Hematopoietic multipotent progenitor cell treated with erythropoietin and hydrocortisone succinate and interleukin-3 and kit ligand, for 6 days (in vitro differentiated cells): ENCODE results near the gene MBOAT7.
"Not testable (repeated sequence)": the region's sequence is repeated elsewhere in the genome, so short reads cannot be mapped to it uniquely, and the experiment has no call there.

Experiments
- DNase-seq: peaks from one replicate; pipeline ENCODE4 v3.0.0-alpha.2; 2015

The MBOAT7 gene

DNA sequence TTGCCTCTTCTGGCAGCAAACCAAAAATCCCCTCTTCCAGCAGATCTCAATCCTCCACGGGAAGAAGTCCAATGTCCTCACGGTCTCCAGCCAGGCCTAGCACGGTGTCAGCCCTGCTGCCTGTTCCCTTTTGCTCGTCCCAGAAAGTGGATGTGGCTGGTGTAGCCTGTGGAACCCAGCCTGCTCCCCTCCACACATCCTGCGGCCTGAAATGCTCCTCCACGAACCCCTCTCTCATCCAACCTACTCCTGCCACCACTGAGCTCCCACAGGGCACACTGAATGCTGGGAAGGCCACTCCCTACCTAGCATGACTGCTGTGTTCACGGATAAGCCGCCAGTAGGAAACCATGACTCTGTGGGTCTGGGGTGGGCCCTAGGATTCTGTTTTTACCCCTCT, 3.0 kb downstream of the MBOAT7 start:
- no peak for DNase-seq

DNA sequence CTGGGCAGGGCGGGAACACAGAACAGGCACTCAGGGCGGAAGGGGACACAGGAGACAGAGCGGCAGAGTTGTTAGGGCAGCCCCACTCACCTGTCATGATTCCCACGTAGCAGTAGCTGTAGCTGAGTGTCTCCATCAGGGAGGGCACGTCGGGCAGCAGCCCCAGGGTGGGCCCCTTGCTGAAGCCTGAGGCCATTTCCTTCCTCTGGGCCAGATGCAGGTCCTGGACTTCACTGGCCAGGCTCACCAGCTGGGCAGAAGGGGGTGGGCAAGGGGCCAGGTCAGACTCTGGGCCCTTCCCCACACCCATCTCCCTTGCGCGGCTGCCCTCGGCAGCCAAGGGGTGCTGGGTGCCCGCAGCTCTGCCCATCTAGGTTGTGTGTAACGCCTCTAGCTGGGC, 5.9 kb downstream of the MBOAT7 start:
- no peak for DNase-seq

DNA sequence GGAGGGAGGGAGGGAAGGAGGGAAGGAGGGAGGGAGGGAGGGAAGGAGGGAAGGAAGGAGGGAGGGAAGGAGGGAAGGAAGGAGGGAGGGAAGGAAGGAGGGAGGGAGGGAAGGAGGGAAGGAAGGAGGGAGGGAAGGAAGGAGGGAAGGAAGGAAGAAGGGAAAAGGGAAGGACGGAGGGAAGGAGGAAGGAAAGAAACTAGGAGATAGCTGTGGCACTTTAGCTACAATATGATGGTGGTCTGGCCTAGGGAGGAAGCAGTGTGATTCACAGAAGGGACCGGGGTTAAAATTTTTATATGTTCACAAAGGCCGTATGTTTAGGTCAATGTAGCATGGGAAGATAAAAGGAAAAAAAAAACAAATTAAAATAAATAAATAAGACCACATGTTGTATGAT, 7.5 kb downstream of the MBOAT7 start:
- not testable (repeated sequence) for DNase-seq

DNA sequence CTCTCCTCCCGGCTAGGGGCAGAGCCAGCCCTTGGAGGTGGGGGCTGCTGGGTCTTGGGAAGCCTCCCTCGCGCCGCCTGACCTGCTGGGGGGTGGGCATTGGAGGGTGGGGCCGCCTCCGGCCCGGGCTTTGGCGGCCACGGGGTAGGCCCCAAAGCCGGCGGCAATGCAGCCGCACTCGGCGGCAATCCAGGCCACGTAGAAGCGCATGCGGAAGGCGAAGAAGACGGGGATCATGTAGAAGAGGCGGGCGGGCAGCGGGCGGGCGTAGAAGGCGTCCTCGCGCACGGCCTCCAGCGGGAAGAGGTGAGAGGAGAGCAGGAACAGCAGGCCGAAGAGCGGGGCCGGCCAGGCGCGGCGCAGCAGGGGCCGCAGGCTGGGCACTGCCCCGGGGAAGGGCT, 8.7 kb downstream of the MBOAT7 start:
- DNase-seq, result no peak

DNA sequence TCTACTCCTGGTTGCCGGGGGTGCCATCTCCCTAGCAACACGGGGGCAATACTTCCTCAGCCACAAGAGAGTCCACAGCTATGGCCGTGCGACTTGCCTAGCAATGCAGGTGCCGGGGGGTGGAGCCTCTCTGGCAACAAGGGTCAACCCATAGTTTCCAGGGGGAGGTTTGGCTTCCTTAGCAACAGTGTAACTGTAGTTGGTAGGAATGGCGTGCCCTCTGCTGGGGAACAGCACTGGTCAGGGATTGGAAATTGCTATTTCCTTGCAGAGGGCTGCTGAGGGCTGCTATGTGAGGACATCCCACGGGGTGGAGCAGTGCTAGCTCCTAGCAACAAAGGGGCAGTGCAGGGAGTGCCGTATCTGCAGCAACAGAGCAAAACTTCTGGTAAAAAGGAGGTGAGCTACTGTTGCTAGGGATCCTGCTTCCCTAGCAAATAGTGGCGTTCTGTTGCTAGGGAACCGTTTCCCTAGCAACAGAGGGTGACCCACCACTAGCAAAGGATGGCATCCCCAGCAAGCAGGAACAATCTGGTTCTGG, 9.4 kb downstream of the MBOAT7 start:
- peak; percentile 61 for DNase-seq

DNA sequence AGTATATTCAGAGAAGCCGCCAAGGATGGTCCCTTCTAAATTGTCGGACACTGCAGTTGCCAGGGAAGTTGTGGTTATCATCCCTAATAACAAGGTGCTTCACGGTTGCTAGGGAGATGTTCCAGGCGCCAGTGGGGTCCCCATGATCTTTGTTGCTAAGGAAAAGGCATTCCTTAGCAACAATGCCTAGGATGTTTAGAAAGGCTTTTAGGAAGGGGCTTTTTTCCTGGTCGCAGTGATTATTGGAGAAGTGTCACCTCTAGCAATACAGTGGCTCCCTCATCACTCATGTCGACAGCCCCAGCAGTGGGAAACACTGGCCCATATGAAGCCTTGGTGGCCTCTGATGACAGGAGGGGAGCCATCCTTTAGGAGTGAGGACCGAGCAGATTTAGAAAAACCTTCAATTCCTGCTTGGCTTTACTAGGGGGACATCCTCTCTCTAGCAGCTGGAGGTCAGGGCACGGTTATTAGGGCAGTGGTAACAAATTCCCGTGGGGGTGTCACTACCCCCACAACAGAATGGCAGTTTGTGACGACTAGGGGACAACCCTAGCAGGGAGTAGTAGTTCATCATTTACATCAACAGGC, 10.0 kb downstream of the MBOAT7 start:
- no peak for DNase-seq

DNA sequence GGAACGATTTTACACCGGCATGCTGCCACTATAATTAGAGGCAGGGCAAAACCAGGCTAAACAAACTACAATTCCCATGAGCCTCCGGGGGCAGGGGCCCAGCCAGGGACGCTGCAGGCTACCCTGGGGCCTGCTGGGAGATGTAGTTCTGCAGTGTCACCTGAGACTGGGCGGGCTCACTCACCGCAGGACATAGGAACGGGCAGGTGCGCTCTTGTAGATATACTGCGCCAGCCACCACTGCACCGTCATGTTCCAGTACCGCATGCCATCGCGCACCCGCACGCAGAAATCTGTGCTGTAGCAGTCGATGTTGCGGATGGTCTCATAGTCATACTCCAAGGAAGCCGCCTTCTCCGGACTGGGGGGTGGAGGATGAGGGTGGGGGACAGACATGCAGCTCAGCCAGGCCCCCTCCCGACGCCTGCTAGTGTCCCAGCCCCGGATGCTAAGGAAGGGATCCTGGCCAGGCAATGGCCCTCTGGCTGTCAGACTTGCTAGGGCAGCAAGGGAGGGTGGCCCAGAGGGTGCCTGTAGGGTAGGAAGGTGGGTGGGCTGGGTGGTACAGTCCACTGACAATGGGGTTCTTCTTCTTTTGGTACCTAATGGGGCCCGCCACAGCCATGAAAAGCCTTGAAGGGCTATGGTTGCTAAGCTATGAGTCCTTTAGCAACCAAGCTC, 10.7 kb downstream of the MBOAT7 start:
- peak; percentile 68 for DNase-seq

DNA sequence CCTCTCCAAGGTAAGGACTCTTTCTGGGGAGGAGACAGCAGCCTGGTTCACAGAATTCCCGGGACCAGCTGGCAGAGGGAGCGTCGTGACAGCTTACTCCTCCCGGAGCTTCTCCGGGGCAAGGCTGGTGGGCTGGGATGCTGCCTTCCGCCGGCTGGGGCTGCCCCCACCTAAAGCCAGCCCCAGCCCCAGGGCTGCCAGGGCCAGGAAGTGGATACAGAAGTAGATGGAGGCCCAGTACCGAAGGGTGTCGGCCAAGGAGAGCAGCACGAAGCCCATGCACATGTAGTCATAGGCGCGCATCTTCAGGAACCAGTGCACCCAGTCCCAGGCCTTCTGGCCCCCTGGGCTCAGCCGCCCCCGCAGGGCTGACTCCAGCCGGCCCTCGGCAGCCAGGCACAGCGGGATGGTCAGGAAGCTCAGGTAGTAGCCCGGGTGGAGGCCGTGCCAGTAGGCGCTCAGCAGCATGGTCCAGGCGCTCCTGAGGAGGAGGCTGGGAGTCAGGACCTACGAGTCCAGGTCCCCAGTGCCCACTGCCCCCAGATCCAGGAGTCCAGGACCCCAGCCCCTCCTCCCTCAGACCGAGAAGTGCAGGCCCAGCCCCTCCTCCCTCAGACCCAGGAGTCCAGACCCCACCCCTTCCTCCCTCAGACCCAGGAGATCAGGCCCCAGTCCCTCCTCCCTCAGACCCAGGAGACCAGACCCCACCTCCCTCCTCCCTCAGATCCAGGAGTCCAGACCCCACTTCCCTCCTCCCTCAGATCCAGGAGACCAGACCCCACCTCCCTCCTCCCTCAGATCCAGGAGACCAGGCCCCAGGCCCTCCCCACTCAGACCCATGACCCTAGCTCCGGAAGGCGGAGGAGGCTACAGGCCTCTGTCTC, 15.2 kb downstream of the MBOAT7 start:
- DNase-seq, result no peak

DNA sequence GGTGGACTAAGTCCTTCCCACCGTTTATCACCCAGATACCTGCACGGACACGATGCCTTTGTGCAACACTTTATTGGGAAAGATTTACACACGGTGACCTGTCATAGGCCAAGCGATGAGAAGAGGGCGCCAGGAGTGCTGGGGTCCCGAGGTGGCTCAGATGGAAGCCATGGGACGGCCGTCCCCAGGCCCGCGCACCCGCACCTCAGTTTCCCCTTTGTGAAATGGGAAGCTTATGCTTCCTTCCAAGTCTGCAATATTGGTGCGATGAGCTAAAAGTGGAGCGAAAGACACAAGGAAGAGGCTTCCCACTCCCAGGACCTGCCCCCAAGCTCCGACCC, 16.1 kb downstream of the MBOAT7 start:
- no peak for DNase-seq

DNA sequence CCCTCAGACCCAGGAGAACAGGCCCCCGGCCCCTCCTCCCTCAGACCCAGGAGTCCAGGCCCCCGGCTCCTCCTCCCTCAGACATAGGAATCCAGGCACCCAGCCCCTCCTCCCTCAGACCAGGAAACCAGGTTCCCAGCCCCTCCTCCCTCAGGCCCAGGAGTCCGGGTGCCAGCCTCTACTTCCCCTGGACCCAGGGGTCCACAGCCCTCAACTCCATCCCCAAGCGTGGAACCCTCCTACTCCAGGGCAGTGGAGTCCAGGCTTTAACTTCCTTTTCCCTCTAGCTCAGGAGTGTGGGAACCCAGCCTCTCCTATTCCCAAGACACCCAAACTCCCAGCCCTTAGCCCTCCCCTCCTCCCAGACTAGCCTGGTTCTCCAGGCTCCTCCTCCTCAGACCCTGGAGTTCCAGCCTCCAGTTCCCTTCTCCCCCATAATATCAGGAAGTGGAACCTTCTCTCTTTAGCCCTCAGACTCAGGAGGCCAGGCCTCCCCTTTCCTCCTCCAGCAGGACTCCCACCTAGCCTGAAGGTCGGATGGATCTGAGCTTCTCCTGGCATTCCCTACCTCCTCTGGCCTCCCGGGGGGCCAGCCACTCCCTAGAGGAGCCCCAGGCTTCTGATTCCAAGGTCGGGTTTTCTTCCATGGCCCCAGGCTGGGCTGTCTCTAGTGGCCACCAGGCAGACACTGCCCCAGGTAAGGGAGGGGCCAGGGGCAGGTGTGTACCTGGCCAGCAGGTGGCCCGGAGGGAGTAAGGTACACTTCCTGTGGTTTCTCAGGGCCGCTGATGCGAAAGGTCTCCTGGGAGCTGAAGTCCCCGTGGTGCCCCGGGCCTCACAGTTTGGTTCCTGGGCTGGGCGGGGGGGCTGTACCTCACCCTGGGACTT, 16.7 kb downstream of the MBOAT7 start, which contains the start of gene TMC4:
Gene TMC4 (minus strand): TSS at position 690 of the 888 bp plus-strand sequence. CDS start 43 bp downstream, at position 647.
- no peak for DNase-seq

DNA sequence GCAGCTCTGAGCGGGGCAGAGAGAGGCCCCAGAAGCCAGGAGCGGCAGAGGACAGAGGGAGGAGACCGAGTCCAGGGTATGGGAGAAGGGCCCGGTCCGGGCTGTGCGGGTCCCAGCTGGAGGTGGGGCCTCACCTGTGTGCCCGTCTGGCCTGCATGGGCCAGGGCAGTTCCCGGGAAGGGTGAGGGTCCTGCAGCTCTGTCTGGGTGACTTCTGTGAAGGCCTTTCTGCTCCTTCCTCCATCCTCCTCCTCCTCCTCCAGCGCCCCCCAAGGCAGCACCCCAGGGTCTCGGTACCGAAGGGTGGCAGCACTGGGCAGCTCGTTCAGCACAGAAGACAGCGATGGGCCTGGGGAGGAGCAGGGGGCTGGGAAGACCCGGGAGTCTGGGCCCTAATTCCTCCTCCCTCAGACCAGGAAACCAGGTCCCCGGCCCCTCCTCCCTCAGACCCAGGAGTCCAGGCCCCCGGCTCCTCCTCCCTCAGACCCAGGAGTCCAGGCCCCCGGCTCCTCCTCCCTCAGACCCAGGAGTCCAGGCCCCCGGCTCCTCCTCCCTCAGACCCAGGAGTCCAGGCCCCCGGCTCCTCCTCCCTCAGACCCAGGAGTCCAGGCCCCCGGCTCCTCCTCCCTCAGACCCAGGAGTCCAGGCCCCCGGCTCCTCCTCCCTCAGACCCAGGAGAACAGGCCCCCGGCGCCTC, 17.5 kb downstream of the MBOAT7 start:
- not testable (repeated sequence) for DNase-seq

DNA sequence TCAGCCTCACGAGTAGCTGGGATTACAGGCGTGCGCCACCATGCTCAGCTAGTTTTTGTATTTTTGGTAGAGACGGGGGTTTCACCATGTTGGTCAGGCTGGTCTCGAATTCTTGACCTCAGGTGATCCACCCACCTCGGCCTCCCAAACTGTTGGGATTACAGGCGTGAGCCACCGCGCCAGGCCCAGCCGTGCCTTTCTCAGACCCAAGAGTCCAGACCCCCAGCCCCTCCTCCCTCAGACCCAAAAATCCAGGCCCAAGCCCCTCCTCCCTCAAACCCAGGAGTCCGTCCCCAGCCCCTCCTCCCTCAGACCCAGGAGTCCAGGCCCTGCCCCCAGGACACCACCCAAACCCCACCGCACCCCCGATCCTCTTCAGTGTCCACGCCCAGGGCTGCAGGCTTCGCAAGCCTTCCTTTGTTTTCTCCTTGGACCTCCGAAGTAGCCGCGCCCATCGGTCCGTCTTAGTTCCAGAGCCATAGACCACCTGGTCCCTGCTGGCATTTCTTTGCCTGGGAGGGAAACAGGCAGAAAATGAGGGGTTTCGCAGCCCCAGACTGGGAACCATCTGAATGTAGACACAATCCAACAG, 20.1 kb downstream of the MBOAT7 start:
- DNase-seq, result no peak

DNA sequence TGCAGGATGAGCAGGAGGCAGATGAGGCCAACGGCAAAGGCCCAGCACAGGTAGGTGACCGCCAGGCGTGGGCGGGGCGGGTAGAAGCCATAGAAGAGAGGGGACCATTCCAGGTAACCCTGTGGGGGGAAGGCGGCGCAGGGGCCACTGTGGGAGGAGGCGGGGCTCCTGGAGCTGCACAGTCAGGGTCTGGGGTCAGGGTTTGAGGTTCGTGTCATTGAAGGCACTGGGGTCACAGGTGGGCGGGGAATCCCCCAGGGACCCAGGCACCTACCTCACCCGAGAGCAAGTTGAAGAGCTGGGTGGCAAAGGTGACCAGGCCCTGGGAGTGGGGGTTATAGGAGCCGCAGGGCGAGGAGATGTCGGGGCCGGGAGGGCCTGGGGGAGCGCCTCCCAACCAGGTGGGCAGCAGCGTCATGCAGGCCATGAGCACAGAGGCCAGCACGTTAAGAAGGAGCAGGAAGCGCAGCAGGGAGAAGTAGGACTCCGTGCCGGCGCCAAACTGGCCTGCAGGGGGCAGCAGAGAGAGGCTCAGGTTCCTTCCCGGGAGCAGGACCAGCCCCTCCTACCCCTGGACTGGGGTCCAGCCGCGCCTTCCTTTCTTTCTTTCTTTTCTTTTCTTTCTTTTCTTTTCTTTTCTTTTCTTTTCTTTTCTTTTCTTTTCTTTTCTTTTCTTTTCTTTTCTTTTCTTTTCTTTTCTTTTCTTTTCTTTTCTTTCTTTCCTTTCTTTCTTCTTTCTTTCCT, 21.0 kb downstream of the MBOAT7 start:
- DNase-seq, result peak; percentile 94

DNA sequence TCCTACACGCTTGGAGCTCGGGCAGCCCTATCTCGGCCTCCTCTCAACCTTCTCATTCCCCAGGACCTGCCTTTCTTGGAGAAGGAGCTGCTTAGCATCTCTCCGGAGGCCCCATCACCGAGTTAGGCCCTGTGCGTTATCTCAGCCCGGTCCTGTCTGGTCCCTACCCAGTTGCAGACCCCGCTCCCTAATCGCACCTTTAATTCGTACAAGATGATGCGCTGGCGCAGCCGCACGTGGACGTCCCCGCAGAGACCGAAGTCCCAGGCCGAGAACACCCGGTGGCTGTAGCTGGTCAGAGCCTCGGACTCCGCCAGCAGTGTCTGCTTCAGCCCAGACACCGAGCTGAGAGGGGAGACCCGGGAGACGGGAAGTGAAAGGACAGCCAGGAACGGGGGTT, 24.2 kb downstream of the MBOAT7 start:
- DNase-seq, result no peak

DNA sequence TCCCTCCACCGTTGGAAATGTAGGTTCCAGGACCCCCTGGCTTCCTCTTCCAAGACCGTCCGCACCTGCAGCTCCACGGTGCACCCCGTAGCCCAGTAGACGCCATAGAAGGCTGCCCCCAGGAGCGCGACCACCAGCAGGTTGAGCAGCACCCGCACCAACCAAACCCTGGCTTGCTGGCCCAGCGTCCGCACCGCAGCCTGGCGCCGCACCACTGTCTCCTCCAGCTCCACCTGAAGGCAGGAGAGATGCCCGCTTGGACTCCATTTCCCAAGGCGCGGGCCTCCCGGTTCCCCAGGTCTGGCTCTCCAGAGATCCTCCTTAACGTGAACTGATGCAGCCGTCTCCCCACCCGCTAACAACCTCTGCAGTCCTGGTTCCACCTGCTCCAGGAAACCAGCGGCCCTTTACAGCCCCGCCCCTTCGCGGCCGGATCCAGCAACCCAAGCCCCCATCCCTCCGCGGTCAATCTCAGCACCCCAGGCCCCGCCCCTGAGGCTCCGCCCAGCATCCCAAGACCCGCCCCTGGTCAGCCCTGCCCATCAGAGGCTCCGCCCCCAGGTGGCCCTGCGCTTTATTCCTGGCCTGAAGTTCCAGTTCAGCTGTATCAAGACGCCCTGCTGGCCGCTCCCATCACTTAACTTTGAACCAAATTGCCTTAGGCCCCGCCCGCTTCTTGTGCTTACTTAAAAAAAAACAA, 24.9 kb downstream of the MBOAT7 start:
- peak; percentile 75 for DNase-seq

DNA sequence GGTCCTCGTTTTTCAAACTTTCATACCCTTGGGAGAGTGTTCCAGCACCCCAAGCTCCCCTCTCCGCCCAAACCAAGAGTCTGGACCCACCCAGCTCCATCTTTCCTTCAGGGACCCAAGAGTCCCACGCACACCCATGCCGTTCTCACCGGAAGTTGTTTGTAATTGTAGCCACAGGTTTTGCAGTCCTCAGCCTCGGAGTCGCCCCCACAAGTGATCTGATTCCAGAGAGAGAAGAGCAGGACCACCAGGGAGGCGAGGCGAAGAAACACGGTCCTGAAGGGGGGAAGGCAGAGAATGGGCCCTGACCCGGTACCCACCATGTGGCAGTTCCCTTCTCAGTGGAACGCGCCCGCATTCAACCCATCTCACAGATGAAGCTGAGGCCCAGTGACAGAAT, 26.5 kb downstream of the MBOAT7 start:
- no peak for DNase-seq

DNA sequence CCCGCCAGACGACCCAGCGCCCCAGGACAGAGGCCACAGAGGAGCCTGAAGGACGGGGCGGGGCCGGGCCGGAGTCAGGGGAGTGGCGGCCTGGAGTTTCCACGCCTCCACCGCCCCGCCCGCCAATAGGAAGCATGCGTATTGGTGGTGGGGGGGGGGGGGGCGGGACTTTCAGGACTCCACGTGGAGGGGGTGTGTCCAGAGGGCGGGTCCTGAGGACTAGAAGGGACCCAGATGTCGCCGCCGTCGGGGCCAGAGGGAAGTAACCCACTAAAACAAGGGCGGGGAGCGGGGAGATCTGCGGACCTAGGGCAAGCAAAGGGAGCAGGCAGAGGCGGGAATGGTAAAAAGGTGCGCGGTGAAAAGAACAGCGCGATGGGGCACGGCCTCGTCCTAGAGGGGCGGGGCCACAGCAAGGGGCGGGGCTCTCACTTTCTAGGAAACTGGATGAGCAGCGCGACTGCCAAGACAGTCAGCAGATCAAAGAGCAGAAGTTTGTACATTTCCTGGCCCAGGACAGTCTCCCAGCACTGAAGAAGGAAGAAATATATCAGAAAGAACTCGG, 27.1 kb downstream of the MBOAT7 start:
- peak; percentile 93 for DNase-seq

DNA sequence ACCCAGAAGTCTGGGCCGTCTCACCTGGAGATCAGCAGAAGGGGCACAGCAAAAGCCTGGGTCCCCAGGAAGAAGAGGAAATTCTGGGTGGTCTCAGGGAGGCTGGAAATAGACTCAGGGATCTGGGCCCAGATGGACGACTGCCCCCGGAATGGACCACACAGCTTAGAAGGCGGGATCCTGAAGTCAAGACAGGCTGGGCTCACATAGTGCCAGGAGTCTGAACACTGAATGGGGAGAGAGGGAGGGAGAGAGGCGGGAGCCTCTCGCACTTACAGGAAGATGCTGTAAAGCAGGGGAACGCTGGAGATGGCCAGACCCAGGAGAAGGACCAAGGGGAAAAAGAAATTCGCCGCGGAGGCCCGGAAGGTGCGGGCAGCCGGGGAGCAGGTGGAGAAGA, 28.5 kb downstream of the MBOAT7 start:
- DNase-seq, result no peak

DNA sequence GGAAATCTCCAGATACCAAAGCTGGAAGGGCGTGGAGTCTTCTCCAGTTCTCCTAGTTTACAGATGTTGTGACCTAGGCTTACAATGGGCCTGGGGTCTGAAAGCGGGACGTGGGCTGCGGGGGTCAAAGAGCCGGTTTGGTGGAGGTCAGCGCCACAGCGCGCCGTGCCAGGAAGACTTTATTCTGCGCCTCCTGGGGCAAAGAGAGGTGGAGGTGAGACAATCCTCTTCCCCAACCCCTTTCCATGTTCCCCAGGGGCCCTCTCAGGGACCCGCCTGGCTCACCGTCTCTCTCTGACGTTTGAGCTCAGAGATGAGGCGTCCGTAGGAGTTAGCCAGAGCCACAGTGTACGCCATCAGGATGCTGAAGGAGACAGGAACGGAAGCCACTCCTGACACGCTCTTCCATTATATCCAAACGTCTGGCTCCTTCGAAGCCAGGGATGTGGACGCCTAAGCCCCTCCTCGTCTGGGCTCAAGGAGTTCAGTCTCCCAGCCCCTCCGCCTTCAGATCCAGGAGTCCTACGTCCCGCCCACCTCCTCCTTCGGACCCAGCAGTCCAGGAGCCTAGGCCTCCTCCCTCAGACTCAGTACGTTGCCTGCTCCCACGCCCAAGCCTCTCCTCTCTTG, 29.1 kb downstream of the MBOAT7 start:
- peak; percentile 33 for DNase-seq
